ENCODE results near the gene FUT8. TPM values are rescaled to one million over a fixed set of nuclear protein-coding genes. Genes with fewer than 3 reads are reported as not detected.

FUT8 gene
- total RNA-seq, 1 experiment from 2014 or later, result 42.3 TPM

DNA sequence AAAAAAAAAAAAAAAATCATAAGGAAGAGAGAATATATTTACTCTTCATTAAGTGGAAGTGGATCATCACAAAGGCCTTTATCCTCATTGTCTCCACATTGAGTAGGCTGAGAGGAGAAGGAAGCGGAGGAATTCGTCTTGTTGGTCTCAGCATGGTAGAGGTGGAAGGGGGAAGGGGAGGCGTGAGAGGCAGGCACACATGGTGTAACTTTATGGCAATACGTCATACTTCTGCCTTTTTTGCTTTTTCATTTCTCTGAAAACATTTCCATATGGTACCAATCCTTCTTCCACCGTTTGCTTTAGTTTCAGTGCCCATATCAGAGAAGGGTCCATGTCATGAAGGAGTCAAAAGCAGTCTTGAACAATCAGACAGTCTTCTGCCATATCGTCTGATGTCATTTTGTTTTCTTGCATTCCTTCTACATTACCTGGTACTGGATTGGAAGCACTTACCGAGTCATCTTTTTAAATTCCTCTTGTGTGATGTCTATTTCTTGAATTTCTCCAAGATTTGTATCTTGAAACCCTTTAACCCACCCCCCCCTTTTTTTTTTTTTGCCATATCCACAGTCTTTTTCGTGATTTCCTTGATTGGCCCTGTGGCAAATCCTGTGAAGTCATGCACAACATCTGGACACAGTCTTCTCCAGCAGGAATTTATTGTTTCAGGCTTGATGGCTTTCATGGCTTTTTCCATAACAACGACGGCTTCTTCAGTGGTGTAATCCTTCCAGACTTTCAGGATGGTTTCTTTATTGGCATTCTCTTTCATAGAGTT is 8.9 kb downstream of the FUT8 start:
- CTCF ChIA-PET, result no interaction called here

More for the DNA sequence above, 8.9 kb downstream of the FUT8 start:
- H3K27ac ChIP-seq (ENCODE audit: low read depth, low read length), result no peak overlapping the region
- H3K4me1 ChIP-seq (ENCODE audit: control insufficient read depth in 1 of 2, insufficient read depth in 2 of 2, low read length in 2 of 2), result peaks cover 0 to 14% of the 10 kb centered on the region in 2 experiments; a peak in 2 of 4 replicates
- no peak overlapping the region for H3K9ac ChIP-seq (ENCODE audit: low read length)
- ATAC-seq, result no peak
- BruUV-seq (replicated peaks), result no TSS peak
- H3K9me3 ChIP-seq (ENCODE audit: control insufficient read depth in 1 of 2, insufficient read depth in 1 of 2, low read depth in 1 of 2, low read length in 2 of 2), result no peaks in the 10 kb centered on the region
- no peak for DNase-seq (ENCODE audit: low read depth, low spot score)
- H4K20me1 ChIP-seq (ENCODE audit: insufficient read depth), result no peaks in the 10 kb centered on the region; the same call in 1 of the 2 replicates
- H3K36me3 ChIP-seq (ENCODE audit: control insufficient read depth in 1 of 2, insufficient read depth in 2 of 2, low read length in 2 of 2), result no peaks in the 10 kb centered on the region
- no peak overlapping the region for H3K4me2 ChIP-seq (ENCODE audit: low read length)
- TF ChIP-seq FOSL1 (IDR thresholded peaks at IDR 0.05; ENCODE audit: low read depth) (no peak), CTCF (IDR thresholded peaks at IDR 0.05 in 2 of 3, conservative IDR thresholded peaks at IDR 0.05 in 1 of 3; ENCODE audit: borderline replicate concordance in 1 of 3, insufficient read depth in 1 of 3, low read depth in 2 of 3, low read length in 2 of 3) (no peak), YY1 (IDR thresholded peaks at IDR 0.05; ENCODE audit: extremely low read depth, insufficient replicate concordance, low read depth, low read length) (no peak)
- H3K9me2 ChIP-seq (ENCODE audit: insufficient read depth), result no peaks in the 10 kb centered on the region
- intact Hi-C loops (cut with micrococcal nuclease), result no loop called here
- no peaks in the 10 kb centered on the region for H3K27me3 ChIP-seq (ENCODE audit: insufficient read depth, low read length)
- H2AFZ ChIP-seq (ENCODE audit: low read depth, low read length, poor library complexity, severe bottlenecking), result no peak overlapping the region
- POLR2A ChIA-PET, result no interaction called here
- peaks cover 40% of the 10 kb centered on the region for H3K79me2 ChIP-seq (ENCODE audit: insufficient read depth, low read length)
- RAD21 ChIA-PET (ENCODE audit: low non-redundant PET in 1 of 2, low total read pairs in 2 of 2, uncharacterized antibody in 2 of 2, unreplicated experiment in 2 of 2), result no interaction called here
- no peak overlapping the region for H3K4me3 ChIP-seq (replicated peaks in 1 of 2; ENCODE audit: low read depth in 1 of 2, low read length in 2 of 2)

Data from HCT116 (cell line).